Measurements from ENCODE around the gene CXCL14. TPM values are rescaled to one million over a fixed set of nuclear protein-coding genes. Genes with fewer than 3 reads are reported as not detected.

The CXCL14 gene
- total and polyA plus RNA-seq, 2 of the 4 experiments (the other 2 are of a cell fraction) = not detected

DNA sequence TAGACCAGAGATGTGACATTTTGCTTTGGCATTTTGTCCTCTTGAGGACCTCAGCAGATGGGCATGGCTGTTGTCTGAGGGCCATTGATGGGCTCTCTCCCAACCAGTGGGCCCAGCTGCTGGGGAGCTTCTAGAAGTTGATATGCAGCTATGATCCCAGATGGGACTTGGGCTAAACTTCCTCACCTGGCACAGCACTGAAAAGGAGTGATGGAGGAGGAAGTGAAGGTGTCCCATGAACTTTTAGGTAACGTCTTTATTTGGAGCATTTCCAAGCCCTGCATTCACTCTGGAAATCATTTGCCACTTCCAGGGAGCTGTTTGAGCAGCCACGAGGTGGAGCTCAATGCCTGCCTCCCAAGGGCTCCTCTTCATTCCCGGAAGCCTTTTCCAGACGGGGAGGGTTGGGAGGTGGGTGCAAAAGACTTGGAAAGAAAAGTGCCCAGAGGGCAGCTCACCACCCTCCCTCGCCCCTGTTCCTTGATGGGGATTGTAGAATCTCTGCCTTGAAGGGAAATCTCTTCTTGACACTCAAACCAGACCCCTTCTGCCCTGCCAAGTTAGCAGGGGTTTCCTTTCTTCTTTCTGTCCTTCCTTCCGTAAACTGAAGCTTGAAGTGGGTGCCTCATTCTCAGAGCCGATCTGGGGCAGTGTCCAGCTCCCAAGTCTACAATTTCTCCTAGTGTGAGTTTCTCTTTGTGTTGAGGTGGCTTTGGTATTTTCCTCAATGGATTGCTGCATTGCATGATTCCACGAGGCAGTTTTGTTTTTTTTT lies 24.9 kb downstream of the CXCL14 start:
- Histone ChIP-seq H3K9me3 (ENCODE audit: control insufficient read depth, insufficient read depth, low read length) (no peaks in the 10 kb centered on the region), H3K9me1 (ENCODE audit: insufficient read depth, low read length) (no peaks in the 10 kb centered on the region), H3K4ac (ENCODE audit: low read depth, low read length) (no peak overlapping the region), H3K4me3 (ENCODE audit: insufficient read depth, low read depth, low read length) (peak overlapping the region; percentile 13; the same call in 1 of the 2 replicates), H3K56ac (ENCODE audit: extremely low read depth, insufficient read depth, low read length) (no peak overlapping the region), H2BK5ac (ENCODE audit: low read depth, low read length, poor library complexity, severe bottlenecking) (no peak overlapping the region), H4K91ac (ENCODE audit: insufficient read depth, low read depth, low read length) (no peak overlapping the region), H2BK20ac (ENCODE audit: low read depth, low read length) (no peak overlapping the region), H3K14ac (replicated peaks; ENCODE audit: low read depth, low read length) (no peak overlapping the region), H4K20me1 (ENCODE audit: insufficient read depth, low read length) (no peaks in the 10 kb centered on the region), H2BK15ac (ENCODE audit: low read depth, low read length) (no peak overlapping the region), H3K27ac (ENCODE audit: insufficient read depth, low read length) (no peak overlapping the region), H3K4me1 (ENCODE audit: control insufficient read depth, insufficient read depth, low read length) (no peaks in the 10 kb centered on the region), H3K4me2 (ENCODE audit: low read depth, low read length) (0 out of 2 replicates have a peak overlapping the region, but pooled peaks have one; percentile 39), H2AK9ac (replicated peaks; ENCODE audit: low read depth, low read length, poor library complexity) (no peak overlapping the region), H3K9ac (ENCODE audit: low read depth, low read length) (no peak overlapping the region), H3K18ac (ENCODE audit: low read depth, low read length) (no peak overlapping the region), H3K23ac (ENCODE audit: low read depth, low read length) (no peak overlapping the region), H3K36me3 (ENCODE audit: control insufficient read depth, insufficient read depth, low read length) (no peaks in the 10 kb centered on the region), H3K27me3 (ENCODE audit: control insufficient read depth, insufficient read depth, low read length) (peaks cover 42% of the 10 kb centered on the region), H3K79me1 (ENCODE audit: low read depth in 1 of 2, low read length in 2 of 2) (no peaks in the 10 kb centered on the region), H4K8ac (ENCODE audit: low read depth in 2 of 2, low read length in 2 of 2) (no peak overlapping the region), H2AK5ac (ENCODE audit: low read depth, low read length) (no peak overlapping the region), H2BK120ac (ENCODE audit: low read depth, low read length) (no peak overlapping the region), H2AFZ (replicated peaks; ENCODE audit: low read length, poor library complexity) (peak overlapping the region; percentile 72), H4K5ac (ENCODE audit: low read depth, low read length) (no peak overlapping the region)
- POLR2A ChIA-PET (ENCODE audit: unreplicated experiment) = no interaction called here
- in situ Hi-C loops (cut with MboI; ENCODE audit: low sequenced_read_pairs) = loop anchor here (5.0 to 25.0 kb wide), 2 partner anchors 87 to 658 kb away; no protein-coding TSS in a partner anchor
- BruUV-seq (replicated peaks) = no TSS peak
- TF ChIP-seq MAFK (IDR thresholded peaks at IDR 0.05; ENCODE audit: low read depth, low read length) (no peak), CEBPB (IDR thresholded peaks at IDR 0.05; ENCODE audit: low read depth, low read length) (no peak), SMC3 (IDR thresholded peaks at IDR 0.05; ENCODE audit: low read depth, low read length) (0 out of 2 replicates have a peak, but pooled peaks have one; percentile 20), RAD21 (IDR thresholded peaks at IDR 0.05; ENCODE audit: low read length) (peak; percentile 9; the same call in 1 of the 2 replicates)
- TF ChIP-seq, protein P1, sequence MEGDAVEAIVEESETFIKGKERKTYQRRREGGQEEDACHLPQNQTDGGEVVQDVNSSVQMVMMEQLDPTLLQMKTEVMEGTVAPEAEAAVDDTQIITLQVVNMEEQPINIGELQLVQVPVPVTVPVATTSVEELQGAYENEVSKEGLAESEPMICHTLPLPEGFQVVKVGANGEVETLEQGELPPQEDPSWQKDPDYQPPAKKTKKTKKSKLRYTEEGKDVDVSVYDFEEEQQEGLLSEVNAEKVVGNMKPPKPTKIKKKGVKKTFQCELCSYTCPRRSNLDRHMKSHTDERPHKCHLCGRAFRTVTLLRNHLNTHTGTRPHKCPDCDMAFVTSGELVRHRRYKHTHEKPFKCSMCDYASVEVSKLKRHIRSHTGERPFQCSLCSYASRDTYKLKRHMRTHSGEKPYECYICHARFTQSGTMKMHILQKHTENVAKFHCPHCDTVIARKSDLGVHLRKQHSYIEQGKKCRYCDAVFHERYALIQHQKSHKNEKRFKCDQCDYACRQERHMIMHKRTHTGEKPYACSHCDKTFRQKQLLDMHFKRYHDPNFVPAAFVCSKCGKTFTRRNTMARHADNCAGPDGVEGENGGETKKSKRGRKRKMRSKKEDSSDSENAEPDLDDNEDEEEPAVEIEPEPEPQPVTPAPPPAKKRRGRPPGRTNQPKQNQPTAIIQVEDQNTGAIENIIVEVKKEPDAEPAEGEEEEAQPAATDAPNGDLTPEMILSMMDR (conservative IDR thresholded peaks at IDR 0.05; ENCODE audit: low read depth, low read length) = peak; percentile 38
- CTCF ChIA-PET = interaction anchor here (6.5 to 8.0 kb wide), 2 partner anchors 13 to 88 kb away, joined by 56 to 108 read pairs; no protein-coding TSS in a partner anchor
- dilution Hi-C loops (cut with HindIII; ENCODE audit: low sequenced_read_pairs, unreplicated experiment) = loop anchor here (25.0 kb wide), 1 partner anchor 92 kb away; the partner anchor contains the start of gene TIFAB
- ATAC-seq (ENCODE audit: low read depth) (peak; percentile 67), DNase-seq (peak; percentile 7)
- WGBS, 2 experiments (ENCODE audit: extremely low coverage in 2 of 2, insufficient read length in 1 of 2) = 0% methylated on average over 1 of the region's 8 CpGs; no CpG with 5 or more reads in 1 of the 2 experiments
- intact Hi-C loops (cut with micrococcal nuclease) = loop anchor here (10.0 kb wide), 1 partner anchor 199 kb away; no protein-coding TSS in a partner anchor

Measured in IMR-90 (cell line).